GM08714 (cell line): ENCODE data around the gene PLCB1.

ENCODE experiments used
- H3K4me3 ChIP-seq: fragments of 200-500 bp; sonication (Bioruptor generic); 2 replicates; pipeline ENCODE4 v1.5.1; 2014; ENCODE audit warnings: mild to moderate bottlenecking, low read length, inconsistent platforms
- ZNF274 ChIP-seq: IDR thresholded peaks from 2 replicates; pipeline ENCODE4 v1.6.1; 2012; ENCODE audit warnings: mild to moderate bottlenecking, low read depth, low read length

The PLCB1 gene

GRCh38 chr20:8220716-8221115 is 88.7 kb downstream of the PLCB1 start:
- no peak overlapping the region for H3K4me3 ChIP-seq
- no peak for TF ChIP-seq ZNF274

- H3K4me3 ChIP-seq, result no peak overlapping the region
- TF ChIP-seq ZNF274, result no peak
Measured at GRCh38 chr20:8221887-8222419, 89.9 kb downstream of the PLCB1 start.

- no peak for TF ChIP-seq ZNF274
- no peak overlapping the region for H3K4me3 ChIP-seq
Measured at GRCh38 chr20:8223091-8223870, 91.2 kb downstream of the PLCB1 start.

GRCh38 chr20:8225658-8226057 is 93.6 kb downstream of the PLCB1 start:
- no peak overlapping the region for H3K4me3 ChIP-seq
- TF ChIP-seq ZNF274, result no peak

- H3K4me3 ChIP-seq, result no peak overlapping the region
- TF ChIP-seq ZNF274, result no peak
Measured at GRCh38 chr20:8226106-8226505, 94.0 kb downstream of the PLCB1 start.

GRCh38 chr20:8227293-8227692 is 95.2 kb downstream of the PLCB1 start:
- no peak overlapping the region for H3K4me3 ChIP-seq

GRCh38 chr20:8228315-8228714 is 96.2 kb downstream of the PLCB1 start:
- no peak overlapping the region for H3K4me3 ChIP-seq
- TF ChIP-seq ZNF274, result no peak

More at GRCh38 chr20:8227293-8227692, 95.2 kb downstream of the PLCB1 start:
- no peak for TF ChIP-seq ZNF274

GRCh38 chr20:8229090-8229489 is 97.0 kb downstream of the PLCB1 start:
- TF ChIP-seq ZNF274, result no peak
- H3K4me3 ChIP-seq, result no peak overlapping the region

- H3K4me3 ChIP-seq, result no peak overlapping the region
- TF ChIP-seq ZNF274, result no peak
Measured at GRCh38 chr20:8231038-8231437, 99.0 kb downstream of the PLCB1 start.

- H3K4me3 ChIP-seq, result no peak overlapping the region
- no peak for TF ChIP-seq ZNF274
Measured at GRCh38 chr20:8232332-8232731, 100.3 kb downstream of the PLCB1 start.

GRCh38 chr20:8234580-8234979 is 102.5 kb downstream of the PLCB1 start:
- TF ChIP-seq ZNF274, result no peak
- no peak overlapping the region for H3K4me3 ChIP-seq

GRCh38 chr20:8242066-8242465 is 110.0 kb downstream of the PLCB1 start:
- TF ChIP-seq ZNF274, result no peak

GRCh38 chr20:8242827-8243724 is 111.0 kb downstream of the PLCB1 start:
- TF ChIP-seq ZNF274, result no peak
- no peak overlapping the region for H3K4me3 ChIP-seq

More at GRCh38 chr20:8242066-8242465, 110.0 kb downstream of the PLCB1 start:
- no peak overlapping the region for H3K4me3 ChIP-seq

- no peak for TF ChIP-seq ZNF274
- H3K4me3 ChIP-seq, result no peak overlapping the region
Measured at GRCh38 chr20:8244637-8245036, 112.6 kb downstream of the PLCB1 start.
